IPS-NIHi7 (cell line): Measurements from ENCODE around the gene VWA3B.
"Not testable (repeated sequence)": the region's sequence is repeated elsewhere in the genome, so short reads cannot be mapped to it uniquely, and the experiment has no call there.

Experiments
- DNase-seq: peaks from one replicate; pipeline ENCODE4 v3.0.0; 2012; ENCODE audit warnings: mixed read lengths; ENCODE audit errors: extremely low spot score

Gene VWA3B

GRCh38 chr2:98252038-98252773 is 165.2 kb downstream of the VWA3B start:
- DNase-seq, result no peak

- no peak for DNase-seq
These were observed 166.6 kb downstream of the VWA3B start for GRCh38 chr2:98253461-98254070.

GRCh38 chr2:98254504-98255059 is 167.6 kb downstream of the VWA3B start:
- DNase-seq, result no peak

- no peak for DNase-seq
These were observed 171.9 kb downstream of the VWA3B start for GRCh38 chr2:98258906-98259305.

- DNase-seq, result no peak
These were observed 176.4 kb downstream of the VWA3B start for GRCh38 chr2:98263362-98263761.

- not testable (repeated sequence) for DNase-seq
These were observed 181.3 kb downstream of the VWA3B start for GRCh38 chr2:98268225-98268624.

- DNase-seq, result peak; percentile 76
These were observed 182.3 kb downstream of the VWA3B start for GRCh38 chr2:98269274-98269673.

- DNase-seq, result no peak
These were observed 182.9 kb downstream of the VWA3B start for GRCh38 chr2:98269830-98270229.

- no peak for DNase-seq
These were observed 190.3 kb downstream of the VWA3B start for GRCh38 chr2:98277162-98277859.

- no peak for DNase-seq
These were observed 191.1 kb downstream of the VWA3B start for GRCh38 chr2:98278074-98278473.

- DNase-seq, result peak; percentile 46
These were observed 193.6 kb downstream of the VWA3B start for GRCh38 chr2:98280376-98281102.

GRCh38 chr2:98281607-98282006 is 194.6 kb downstream of the VWA3B start:
- DNase-seq, result no peak

GRCh38 chr2:98282109-98282508 is 195.1 kb downstream of the VWA3B start:
- DNase-seq, result peak; percentile 3

GRCh38 chr2:98293030-98293429 is 206.1 kb downstream of the VWA3B start:
- no peak for DNase-seq

- DNase-seq, result no peak
These were observed 207.1 kb downstream of the VWA3B start for GRCh38 chr2:98293931-98294687.

GRCh38 chr2:98294711-98295110 is 207.7 kb downstream of the VWA3B start:
- no peak for DNase-seq

GRCh38 chr2:98295275-98295674 is 208.3 kb downstream of the VWA3B start:
- DNase-seq, result no peak

- no peak for DNase-seq
These were observed 208.9 kb downstream of the VWA3B start for GRCh38 chr2:98295721-98296414.

- no peak for DNase-seq
These were observed 209.5 kb downstream of the VWA3B start for GRCh38 chr2:98296440-98296839.
